ENCODE data around the gene CRTAP.
"Not testable (repeated sequence)": the region's sequence is repeated elsewhere in the genome, so short reads cannot be mapped to it uniquely, and the experiment has no call there.

Gene CRTAP

DNA sequence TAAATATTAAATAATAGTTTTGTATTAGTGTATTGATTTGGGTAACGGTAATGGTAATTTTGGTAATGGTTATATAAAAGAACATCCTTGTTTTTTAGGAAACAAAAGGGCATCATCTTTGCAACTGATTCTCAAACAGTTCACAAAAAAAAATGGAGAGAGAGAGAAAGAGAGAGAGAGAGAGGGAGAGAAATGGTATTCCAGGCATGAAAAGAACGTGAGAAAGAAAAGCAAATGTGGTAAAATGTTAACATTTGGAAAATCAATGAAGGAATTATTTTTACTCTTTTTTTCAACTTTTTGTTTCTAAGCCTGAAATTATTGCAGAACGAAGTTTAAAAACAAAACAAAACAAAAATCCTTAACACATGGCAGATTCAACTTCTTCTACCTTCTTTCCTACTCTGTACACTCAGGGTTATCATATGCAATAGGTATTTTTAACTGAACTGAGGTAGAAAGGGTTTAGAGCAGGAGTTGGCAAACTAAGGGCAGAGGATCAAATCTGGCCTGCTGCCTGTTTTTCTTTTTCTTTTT, 14.6 kb upstream of the CRTAP start:
- in situ Hi-C loops (cut with HindIII; ENCODE audit: low sequenced_read_pairs) = no loop called here

DNA sequence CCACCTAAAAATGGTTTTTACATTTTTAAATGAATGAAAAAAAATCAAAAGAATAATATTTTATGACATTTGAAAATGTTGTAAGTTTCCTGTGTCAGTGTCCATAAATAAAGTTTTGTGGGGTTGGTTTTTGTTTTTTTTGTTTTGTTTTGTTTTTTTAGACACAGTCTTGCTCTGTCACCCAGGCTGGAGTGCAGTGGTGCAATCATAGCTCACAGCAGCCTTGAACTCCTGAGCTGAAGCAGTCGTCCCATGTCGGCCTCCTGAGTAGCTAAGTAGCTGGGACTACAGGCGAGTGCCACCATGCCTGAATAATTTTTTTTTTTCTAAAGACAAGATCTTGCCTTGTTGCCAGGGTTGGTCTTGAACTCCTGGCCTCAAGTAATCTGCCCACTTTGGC, 14.1 kb upstream of the CRTAP start:
- in situ Hi-C loops (cut with HindIII; ENCODE audit: low sequenced_read_pairs) = no loop called here

DNA sequence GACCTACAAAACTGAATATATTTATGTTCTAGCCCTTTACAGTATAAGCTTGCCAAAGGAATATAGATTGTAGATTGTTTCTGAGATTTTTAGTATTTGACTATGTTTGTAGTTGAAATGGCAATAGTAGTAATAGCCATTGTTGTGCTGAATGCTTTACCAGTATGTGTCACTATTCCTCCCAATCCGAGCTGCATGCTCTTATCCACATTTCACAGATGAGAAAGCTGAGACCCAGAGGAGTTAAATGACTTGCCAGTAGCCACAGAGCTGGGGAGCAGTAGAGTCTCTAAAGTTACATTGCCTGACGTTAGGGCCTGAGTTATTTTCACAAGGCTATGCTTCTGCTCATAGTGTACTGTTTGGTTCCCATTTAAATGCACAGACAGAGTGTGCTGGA, 13.6 kb upstream of the CRTAP start:
- in situ Hi-C loops (cut with HindIII; ENCODE audit: low sequenced_read_pairs) = no loop called here

DNA sequence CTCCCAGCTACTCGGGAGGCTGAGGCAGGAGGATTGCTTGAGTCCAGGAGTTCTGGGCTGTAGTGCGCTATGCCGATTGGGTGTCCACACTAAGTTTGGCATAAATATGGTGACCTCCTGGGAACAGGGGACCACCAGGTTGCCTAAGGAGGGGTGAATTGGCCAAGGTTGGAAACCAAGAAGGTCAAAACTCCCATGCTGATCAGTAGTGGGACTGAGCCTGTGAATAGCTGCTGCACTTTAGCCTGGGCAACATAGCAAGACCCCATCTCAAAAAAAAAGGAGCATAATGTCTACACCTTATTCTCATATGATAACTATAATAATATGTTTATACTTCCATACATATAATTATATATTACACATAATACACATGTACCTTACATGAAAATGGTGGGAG, 10.8 kb upstream of the CRTAP start:
- in situ Hi-C loops (cut with HindIII; ENCODE audit: low sequenced_read_pairs) = no loop called here

DNA sequence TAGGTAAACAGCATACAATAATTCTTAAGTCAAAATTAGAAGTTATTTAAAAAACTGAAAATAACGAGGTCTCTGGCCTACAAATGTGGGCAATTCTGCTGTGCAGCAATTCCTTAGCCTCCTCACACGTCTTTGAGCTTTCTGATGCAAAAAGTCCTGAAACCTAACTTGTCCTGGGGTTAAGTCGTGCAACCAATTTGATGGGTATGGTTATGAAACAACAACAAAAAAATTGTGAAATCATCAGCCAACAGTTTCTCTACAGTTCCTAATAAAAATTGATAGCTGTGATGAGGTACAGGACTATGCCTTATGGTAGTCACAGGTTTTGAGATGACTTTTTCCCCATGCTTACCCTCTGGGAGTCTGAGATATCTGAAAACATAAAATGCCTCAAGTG, 10.3 kb upstream of the CRTAP start:
- in situ Hi-C loops (cut with HindIII; ENCODE audit: low sequenced_read_pairs) = no loop called here

DNA sequence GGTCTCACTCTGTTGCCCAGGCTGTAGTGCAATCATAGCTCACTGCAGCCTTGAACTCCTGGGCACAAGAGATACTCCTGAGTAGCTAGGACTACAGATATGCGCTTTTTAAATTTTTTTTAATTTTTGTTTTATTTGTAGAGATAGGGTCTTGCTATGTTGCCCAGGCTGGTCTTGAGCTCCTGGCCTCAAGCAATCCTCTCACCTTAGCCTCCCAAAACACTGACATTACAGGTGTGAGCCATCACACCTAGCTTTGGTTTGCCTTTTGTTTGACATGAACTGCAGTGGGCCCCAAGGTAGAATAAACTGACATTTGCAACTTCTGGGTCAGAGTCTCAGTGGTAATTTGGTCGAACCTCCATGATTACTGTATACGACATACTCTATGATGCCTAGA, 9.0 kb upstream of the CRTAP start:
- in situ Hi-C loops (cut with HindIII; ENCODE audit: low sequenced_read_pairs) = no loop called here

DNA sequence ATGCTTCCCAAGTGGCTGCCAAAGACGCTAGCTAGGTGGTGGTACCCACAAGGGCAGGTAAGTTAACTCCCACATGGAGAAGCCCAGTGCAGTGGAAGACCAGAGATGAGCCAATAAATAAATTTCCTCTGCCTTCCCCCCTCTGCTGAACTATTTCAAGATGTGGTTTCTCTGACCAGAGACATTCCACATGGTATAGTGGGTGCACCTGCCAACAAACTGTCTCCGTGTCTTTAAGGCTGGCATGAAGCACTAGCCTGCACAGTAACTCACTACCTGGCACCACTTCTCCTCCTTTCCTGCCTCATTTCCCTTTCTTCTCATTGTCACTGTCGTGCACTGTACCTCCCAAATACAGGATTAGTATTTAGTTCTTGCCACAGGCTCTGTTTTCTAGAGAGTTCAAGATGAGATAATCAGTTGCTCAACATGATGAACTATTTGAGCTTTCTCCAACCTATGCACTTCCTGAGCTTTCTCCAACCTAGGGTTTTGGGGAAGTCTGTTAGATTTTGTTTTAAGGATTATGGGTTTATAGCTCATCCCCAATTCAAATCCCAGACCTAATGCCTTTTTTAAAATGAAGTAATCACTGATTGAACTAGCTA, 8.4 kb upstream of the CRTAP start:
- in situ Hi-C loops (cut with HindIII; ENCODE audit: low sequenced_read_pairs) = no loop called here

DNA sequence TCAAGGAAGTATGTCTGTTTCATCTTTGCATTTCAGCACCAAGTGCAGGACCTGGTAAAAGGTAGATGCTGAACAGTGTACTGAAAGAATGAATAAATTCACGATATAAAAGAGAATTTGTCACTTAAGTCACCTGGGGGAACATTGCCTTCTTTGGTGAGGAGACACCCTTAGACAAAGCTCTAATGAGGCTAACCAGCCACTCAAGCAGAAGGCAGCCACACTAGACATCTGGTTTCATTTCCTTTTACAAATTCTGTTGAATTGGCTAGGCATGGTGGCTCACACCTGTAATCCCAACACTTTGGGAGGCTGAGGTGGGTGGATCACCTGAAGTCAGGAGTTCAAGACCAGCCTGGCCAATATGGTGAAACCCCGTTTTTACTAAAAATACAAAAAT, 7.0 kb upstream of the CRTAP start:
- in situ Hi-C loops (cut with HindIII; ENCODE audit: low sequenced_read_pairs) = not testable (repeated sequence)

DNA sequence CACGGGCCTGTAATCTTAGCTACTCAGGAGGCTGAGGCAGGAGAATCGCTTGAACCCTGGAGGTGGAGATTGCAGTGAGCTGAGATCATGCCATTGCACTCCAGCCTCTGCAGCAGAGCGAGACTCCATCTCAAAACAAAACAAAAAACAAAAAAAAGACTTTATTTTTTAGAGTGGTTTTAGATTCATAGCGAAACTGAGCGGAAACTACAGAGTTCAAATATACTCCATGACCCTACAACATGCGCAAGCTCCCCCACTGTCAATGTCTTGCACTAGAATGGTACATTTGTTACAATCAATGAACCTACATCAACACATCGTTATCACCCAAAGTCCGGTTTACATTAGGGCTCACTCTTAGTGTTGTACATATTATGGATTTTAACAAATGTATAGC, 2.2 kb upstream of the CRTAP start:
- in situ Hi-C loops (cut with HindIII; ENCODE audit: low sequenced_read_pairs) = no loop called here

DNA sequence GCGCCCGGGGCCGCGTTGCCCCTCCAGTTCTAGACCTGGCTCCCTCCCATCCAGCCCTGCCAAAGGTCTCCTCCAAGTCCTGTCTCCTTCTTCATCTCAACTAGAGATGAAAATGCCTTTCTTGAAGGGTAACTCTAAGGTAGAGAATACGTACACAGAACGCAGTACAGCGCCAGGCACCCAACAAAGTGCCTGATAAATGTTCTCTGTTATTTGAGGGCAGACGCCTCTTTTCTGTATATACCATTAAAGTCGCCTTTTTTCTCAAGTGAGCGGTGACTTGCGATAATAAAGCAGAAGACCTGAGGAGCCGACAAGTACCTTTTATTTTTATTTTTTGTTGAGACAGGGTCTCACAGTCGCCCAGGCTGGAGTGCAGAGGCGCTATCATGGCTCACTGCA, 809 bp downstream of the CRTAP start:
- in situ Hi-C loops (cut with HindIII; ENCODE audit: low sequenced_read_pairs) = no loop called here

DNA sequence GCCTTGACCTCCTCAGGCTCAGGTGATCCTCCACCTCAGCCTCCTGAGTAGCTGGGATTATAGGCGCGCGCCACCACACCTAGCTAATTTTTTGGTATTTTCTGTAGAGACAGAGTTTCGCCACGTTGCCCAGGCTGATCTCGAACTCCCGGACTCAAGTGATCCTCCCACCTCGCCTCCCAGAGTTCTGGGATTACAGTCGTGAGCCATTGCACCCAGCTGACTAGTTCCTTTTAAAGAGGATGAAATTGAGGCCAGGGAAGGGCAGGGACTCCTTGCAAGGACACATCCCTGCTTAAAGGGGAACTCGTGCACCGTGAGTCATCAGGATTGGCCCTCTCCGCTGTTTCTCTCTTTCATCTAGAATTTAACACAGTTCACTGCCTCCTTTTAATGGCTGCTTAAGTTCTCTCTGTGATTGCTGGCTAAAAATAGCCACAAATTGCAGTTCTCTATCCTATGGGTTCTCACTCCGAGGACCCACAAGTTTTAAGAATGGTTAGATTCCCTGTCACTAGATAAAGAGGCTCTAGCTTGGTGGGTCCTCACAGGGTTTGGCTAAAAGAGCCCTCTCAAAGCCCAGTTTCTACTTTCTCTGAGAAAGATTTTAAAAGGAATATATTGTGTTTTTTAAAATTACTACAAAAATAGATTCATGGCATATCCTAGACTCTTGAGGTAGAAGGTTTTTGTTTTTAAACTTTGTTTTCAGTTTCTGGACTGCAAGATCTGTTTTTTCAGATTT, 1.4 kb downstream of the CRTAP start:
- in situ Hi-C loops (cut with HindIII; ENCODE audit: low sequenced_read_pairs) = no loop called here

DNA sequence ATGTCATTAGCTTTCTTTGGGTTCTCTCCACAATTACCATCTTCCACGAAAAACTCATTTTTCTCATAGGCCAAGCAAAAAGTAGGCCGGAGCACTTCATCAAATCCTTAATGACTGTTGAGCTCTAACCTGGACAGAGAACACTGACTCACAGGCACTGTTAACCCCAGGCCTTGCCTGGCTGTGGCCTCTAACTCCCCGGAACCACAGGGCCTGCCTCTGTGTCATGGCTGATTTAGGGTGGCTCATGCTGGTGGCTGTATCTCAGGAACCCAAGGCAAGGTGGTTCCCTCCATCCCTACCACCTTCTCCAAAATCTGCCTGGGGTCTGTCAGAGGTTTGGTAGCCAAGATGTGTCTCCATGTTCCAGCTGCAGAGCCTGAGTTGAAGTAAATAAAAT, 3.6 kb downstream of the CRTAP start:
- in situ Hi-C loops (cut with HindIII; ENCODE audit: low sequenced_read_pairs) = no loop called here

DNA sequence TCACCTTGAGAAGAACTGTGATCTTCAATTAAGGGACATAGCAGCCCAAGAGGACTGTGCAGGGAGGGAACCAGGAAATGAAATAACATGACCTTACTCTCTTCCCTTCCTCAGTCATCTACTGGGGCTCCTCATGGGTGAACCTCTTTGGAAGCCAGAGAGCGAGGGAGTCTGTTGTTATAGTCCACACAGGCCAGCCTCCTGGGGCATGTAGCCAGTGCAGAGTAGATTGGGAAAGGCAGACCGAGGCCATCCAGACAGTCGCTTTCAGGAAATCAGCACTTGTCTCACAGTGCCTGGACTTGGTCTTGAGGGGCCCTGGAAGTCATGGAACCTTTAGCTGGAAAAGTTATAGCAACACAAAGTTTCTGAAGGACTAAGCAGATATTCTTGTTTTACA, 6.1 kb downstream of the CRTAP start:
- in situ Hi-C loops (cut with HindIII; ENCODE audit: low sequenced_read_pairs) = no loop called here

DNA sequence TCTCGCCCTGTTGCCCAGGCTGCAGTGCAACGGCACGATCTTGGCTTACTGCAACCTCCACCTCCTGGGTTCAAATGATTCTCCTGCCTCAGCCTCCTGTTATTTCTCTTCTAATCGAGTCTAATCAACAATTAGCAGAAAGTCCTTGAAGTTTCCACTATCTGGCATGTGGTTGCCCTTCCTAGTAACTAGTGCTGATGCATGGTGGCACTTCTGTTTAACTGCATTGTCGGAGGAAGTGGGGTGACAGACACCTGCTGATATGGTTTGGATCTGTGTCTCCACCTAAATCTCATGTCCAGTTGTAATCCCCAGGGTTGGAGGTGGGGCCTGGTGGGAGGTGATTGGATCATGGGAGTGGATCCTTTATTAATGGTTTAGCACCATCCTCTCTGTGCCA, 9.2 kb downstream of the CRTAP start:
- in situ Hi-C loops (cut with HindIII; ENCODE audit: low sequenced_read_pairs) = no loop called here

DNA sequence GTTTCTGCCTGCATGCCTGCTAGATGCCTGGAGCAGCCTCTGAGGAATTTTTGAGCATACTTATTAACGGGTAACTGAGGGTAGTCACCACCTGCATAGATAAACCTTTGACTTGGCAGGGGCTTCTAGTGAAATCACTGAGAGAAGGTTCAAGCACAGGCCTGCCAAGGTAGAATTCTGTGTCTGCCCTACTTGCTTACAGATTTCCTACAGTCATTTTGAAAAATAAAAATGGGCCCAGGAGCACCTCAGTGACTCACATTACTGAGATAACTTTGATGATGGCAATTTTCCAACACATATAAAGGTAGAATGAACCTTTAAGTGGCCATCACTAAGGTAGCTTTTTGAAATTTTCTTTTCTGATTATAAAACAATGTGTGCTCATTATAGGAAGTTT, 10.8 kb downstream of the CRTAP start:
- in situ Hi-C loops (cut with HindIII; ENCODE audit: low sequenced_read_pairs) = loop anchor here (25.0 kb wide), 1 partner anchor 663 kb away; the partner anchor contains the start of gene PDCD6IP

DNA sequence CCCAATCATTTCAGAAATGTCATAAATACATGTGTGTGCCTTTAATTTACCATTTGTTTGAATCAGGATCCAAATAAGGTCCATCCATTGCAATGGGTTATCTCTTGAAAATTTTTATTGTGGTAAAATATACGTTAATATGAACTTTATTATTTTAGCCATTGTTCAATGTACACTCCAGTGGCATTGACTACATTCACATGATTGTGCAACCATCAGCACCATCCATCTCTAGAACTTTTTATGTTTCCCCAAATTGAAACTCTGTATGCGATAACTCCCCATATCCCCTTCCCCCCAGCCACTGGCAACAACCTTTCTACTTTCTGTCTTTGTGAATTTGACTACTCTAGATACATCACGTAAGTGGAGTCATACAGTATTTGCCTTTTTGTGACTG, 12.0 kb downstream of the CRTAP start:
- in situ Hi-C loops (cut with HindIII; ENCODE audit: low sequenced_read_pairs) = loop anchor here (25.0 kb wide), 1 partner anchor 661 kb away; the partner anchor contains the start of gene PDCD6IP

DNA sequence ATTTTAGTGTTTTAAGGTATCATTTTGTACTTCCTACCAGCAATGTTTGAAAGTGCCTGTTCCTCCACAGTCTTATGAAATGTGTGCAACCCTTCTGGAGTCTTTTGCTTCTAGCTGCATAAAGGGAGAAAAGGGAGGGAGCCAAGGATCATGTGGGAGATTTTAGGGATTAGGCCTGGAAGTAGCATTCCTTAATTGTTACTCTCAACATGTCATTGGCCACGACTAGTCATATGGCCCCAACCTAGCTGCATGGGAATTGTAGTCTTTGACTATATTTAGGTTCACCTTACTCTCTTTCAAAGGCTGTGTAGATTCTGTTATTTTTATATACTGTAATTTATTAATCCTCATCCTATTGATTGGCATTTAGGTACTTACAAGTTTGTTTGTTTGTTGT, 14.9 kb downstream of the CRTAP start:
- in situ Hi-C loops (cut with HindIII; ENCODE audit: low sequenced_read_pairs) = loop anchor here (25.0 kb wide), 1 partner anchor 659 kb away; the partner anchor contains the start of gene PDCD6IP

DNA sequence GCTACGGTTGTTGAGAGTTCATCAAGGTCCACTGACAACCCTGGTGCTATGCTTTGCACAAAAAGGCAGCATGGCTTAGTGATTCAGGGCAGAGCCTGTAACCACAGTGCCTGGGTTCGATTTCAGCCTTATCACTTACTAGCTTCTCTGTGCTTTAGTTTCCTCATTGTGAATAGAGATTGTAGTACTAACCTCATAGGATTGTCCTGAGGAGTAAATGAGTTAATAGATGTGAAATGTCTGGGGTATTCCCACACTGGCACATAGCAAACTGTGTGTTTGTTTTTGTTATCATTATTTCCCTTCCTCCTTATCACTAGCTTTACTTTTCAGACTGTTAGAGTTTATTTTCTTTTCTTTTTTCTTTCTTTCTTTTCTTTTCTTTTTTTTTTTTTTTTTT, 16.3 kb downstream of the CRTAP start:
- in situ Hi-C loops (cut with HindIII; ENCODE audit: low sequenced_read_pairs) = loop anchor here (25.0 kb wide), 1 partner anchor 657 kb away; the partner anchor contains the start of gene PDCD6IP

DNA sequence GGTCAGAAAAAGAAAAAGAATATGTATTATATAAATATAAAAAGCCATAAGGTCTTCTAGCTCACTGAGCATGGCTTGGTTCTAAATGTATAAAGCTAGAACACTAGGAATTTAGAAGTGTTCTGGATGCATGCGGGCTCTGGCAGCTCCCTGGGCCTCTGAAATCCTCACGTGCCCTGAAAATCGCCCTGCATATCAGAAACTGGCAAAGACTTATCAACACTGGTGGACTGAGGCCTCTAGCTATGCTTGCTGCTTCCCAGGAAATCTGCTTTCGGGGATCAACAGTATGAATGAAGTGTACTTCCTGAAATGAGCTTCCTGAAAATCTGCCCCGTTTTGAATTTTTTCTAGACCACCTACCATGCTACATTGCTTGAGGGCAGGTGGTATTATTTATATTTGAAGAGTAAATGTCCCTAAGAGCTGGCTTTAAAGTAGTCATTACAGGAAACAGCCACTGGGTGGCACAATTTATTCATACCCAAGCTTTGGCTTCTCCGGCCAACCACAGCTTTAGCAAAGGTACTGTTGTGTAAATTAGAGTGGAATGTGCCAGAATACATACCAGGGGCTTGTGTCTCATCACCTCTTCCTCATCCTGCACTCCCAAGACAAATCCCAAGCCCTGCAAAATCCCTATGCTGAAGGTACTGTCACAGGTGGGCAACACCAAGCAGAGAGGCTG, 17.7 kb downstream of the CRTAP start:
- in situ Hi-C loops (cut with HindIII; ENCODE audit: low sequenced_read_pairs) = loop anchor here (25.0 kb wide), 1 partner anchor 656 kb away; the partner anchor contains the start of gene PDCD6IP

DNA sequence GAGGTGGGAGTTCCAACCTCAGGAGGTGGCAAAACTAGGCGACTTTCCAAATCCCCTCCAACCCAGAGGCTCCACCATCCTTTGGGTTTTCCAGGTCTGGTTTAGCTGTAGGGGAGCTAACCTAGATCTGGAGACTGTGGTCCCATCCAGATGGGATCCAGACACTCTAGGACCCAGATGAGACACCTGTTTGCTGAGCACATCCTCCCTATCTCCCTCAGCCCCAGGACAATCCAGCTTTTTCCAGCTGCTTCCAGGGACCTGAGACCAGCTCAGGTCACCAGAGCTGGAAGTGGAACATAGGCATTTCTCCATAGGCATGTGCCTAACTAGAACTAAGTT, 18.2 kb downstream of the CRTAP start:
- in situ Hi-C loops (cut with HindIII; ENCODE audit: low sequenced_read_pairs) = loop anchor here (25.0 kb wide), 1 partner anchor 655 kb away; the partner anchor contains the start of gene PDCD6IP

DNA sequence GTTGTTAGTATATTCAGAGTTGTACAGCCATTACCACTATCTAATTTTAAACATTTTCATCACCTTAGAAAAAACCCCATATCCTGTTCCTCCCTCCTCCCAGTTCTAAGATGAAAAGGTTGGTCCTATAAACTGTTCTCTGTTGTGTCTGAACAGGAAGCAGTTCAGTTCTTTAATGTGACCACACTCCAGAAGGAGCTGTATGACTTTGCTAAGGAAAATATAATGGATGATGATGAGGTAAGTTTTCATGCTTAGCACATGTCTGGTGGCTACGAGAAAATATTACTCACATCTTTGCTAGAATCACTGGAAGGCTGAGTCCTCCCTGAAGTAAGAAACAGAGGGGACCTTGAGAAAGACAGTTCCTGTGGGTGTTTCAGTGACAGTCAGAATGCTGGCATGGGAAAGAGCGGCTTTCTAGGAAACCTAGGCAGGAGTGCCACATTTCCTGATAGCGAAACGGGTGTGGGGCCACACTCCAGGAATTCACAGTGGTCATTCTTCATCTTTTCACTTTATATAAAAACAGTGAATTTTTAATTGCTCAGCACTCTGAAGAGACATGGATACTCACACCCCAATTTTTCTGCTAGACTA, 20.3 kb downstream of the CRTAP start:
- in situ Hi-C loops (cut with HindIII; ENCODE audit: low sequenced_read_pairs) = loop anchor here (25.0 kb wide), 1 partner anchor 653 kb away; the partner anchor contains the start of gene PDCD6IP

All from DLD1 (cell line).